HepG2 (cell line): ENCODE results near the gene TMEM196. TPM values are rescaled to one million over a fixed set of nuclear protein-coding genes. Genes with fewer than 3 reads are reported as not detected.

Experiments used
- ATAC-seq: fragments of 200-7000 bp; cut with Tn5 transposase; 3 replicates; pipeline ENCODE4 v1.9.1; 2020; ENCODE audit warnings: mild to moderate bottlenecking, moderate library complexity
- BruUV-seq: library from RNA; stranded (reverse); fragments of 400-500 nt; replicated peaks from 2 replicates; lab custom pipeline; 2021; lab: Mats Ljungman, UMichigan
- CTCF ChIA-PET: fragments of 300-600 bp; formaldehyde crosslinking; extraction: SDS; loops from one replicate; lab custom pipeline; 2021; ENCODE audit warnings: low total read pairs, inconsistent platforms, low intra/inter-chr PET ratio; lab: Yijun Ruan, JAX
- POLR2A ChIA-PET: fragments of 350-600 bp; sonication (Branson Sonifier 250); formaldehyde crosslinking; loops from one replicate; lab custom pipeline; 2020; ENCODE audit warnings: antibody characterized with exemption, inconsistent platforms; lab: Yijun Ruan, JAX
- DNase-seq: peaks from one replicate; pipeline ENCODE4 v3.0.0-alpha.2; 2015; ENCODE audit warnings: low spot score
- FAIRE-seq: peaks from 3 replicates; lab custom pipeline; 2011; peaks lifted over from hg19 to GRCh38; lab: Jason Lieb, UNC
- H2AFZ ChIP-seq: one replicate; pipeline ENCODE4 v1.6.1; 2011; ENCODE audit warnings: low read length, inconsistent platforms
- H3K27ac ChIP-seq: fragments of 300-600 bp; 3 replicates; pipeline ENCODE4 v1.8.0; 2011; ENCODE audit warnings: mixed run types, mild to moderate bottlenecking, mixed read lengths, low read length, inconsistent platforms; ENCODE audit not compliant: insufficient read depth; ENCODE audit errors: extremely low read length
- H3K27me3 ChIP-seq, 2 experiments: fragments of 200-600 bp in 1 of 2; 2 replicates in 1 of 2; 3 replicates in 1 of 2; pipeline versions ENCODE4 v1.6.0 to v1.8.0; 2011; ENCODE audit warnings: low read length in 2 of 2, mild to moderate bottlenecking in 2 of 2, moderate library complexity in 2 of 2, inconsistent platforms in 1 of 2; ENCODE audit not compliant: insufficient read depth in 2 of 2, control insufficient read depth in 1 of 2
- H3K36me3 ChIP-seq, 2 experiments: fragments of 200-600 bp in 1 of 2; replicated peaks in 1 of 2; 2 replicates in 1 of 2; 3 replicates in 1 of 2; pipeline versions ENCODE4 v1.5.1 to v1.8.0; 2011; ENCODE audit warnings: low read length in 2 of 2, inconsistent platforms in 1 of 2; ENCODE audit not compliant: insufficient read depth in 2 of 2, control insufficient read depth in 1 of 2
- H3K4me1 ChIP-seq: 2 replicates; pipeline ENCODE4 v1.5.1; 2012; ENCODE audit warnings: low read length, inconsistent platforms; ENCODE audit not compliant: insufficient read depth
- H3K4me2 ChIP-seq: 2 replicates; pipeline ENCODE4 v1.6.0; 2011; ENCODE audit warnings: low read depth, low read length, inconsistent platforms
- H3K4me3 ChIP-seq, 3 experiments: fragments of 200-600 bp in 1 of 3; sonication (generic), shearing (Covaris generic) in 1 of 3; replicated peaks in 1 of 3; 2 replicates each; pipeline ENCODE4 v1.5.1; 2011 to 2016; ENCODE audit warnings: low read length in 3 of 3, inconsistent platforms in 2 of 3, low read depth in 2 of 3, mild to moderate bottlenecking in 2 of 3, control low read depth in 1 of 3, mixed read lengths in 1 of 3; ENCODE audit not compliant: insufficient read depth in 1 of 3
- H3K79me2 ChIP-seq: one replicate; pipeline ENCODE4 v1.6.1; 2011; ENCODE audit warnings: low read length, inconsistent platforms; ENCODE audit not compliant: insufficient read depth
- H3K9ac ChIP-seq: 2 replicates; pipeline ENCODE4 v1.6.0; 2011; ENCODE audit warnings: mild to moderate bottlenecking, low read depth, low read length, inconsistent platforms; ENCODE audit not compliant: insufficient read depth
- H3K9me3 ChIP-seq: 2 replicates; pipeline ENCODE4 v1.5.1; 2012; ENCODE audit warnings: mild to moderate bottlenecking, low read length
- H4K20me1 ChIP-seq: 2 replicates; pipeline ENCODE4 v1.6.0; 2011; ENCODE audit warnings: inconsistent platforms, mild to moderate bottlenecking, low read length, moderate library complexity; ENCODE audit not compliant: insufficient read depth
- ARNTL ChIP-seq: sonication (generic); formaldehyde crosslinking; IDR thresholded peaks from 2 replicates; pipeline ENCODE4 v1.4.0; 2020; ENCODE audit warnings: mild to moderate bottlenecking, missing genetic modification reagents
- ELF3 ChIP-seq: IDR thresholded peaks from 2 replicates; pipeline ENCODE4 v1.6.1; 2016; ENCODE audit warnings: missing genetic modification reagents, missing compliant biosample characterization
- MAFF ChIP-seq: IDR thresholded peaks from 2 replicates; pipeline ENCODE4 v1.6.1; 2011; ENCODE audit warnings: low read depth, low read length, improper control_type of control experiment
- MAFK ChIP-seq, 2 experiments: IDR thresholded peaks in 1 of 2; conservative IDR thresholded peaks in 1 of 2; 2 replicates each; pipeline ENCODE4 v1.6.1; 2011; ENCODE audit warnings: improper control_type of control experiment in 2 of 2, low read length in 2 of 2
- SP5 ChIP-seq: IDR thresholded peaks from 2 replicates; pipeline ENCODE4 v1.6.1; 2016; ENCODE audit warnings: low read depth, borderline replicate concordance
- ZEB1 ChIP-seq: IDR thresholded peaks from 2 replicates; pipeline ENCODE4 v1.6.1; 2012; ENCODE audit warnings: mild to moderate bottlenecking, low read depth, inconsistent platforms; ENCODE audit not compliant: insufficient replicate concordance
- ZNF33A ChIP-seq: sonication (generic); formaldehyde crosslinking; IDR thresholded peaks from 2 replicates; pipeline ENCODE4 v1.5.1; 2020; ENCODE audit warnings: missing genetic modification reagents, mild to moderate bottlenecking, moderate library complexity, borderline replicate concordance
- ZNF367 ChIP-seq: sonication (generic); formaldehyde crosslinking; IDR thresholded peaks from 2 replicates; pipeline ENCODE4 v1.4.0; 2020; ENCODE audit warnings: missing genetic modification reagents, borderline replicate concordance
- ZNF891 ChIP-seq: sonication (generic); formaldehyde crosslinking; IDR thresholded peaks from 2 replicates; pipeline ENCODE4 v1.5.0; 2020; ENCODE audit warnings: mild to moderate bottlenecking, missing genetic modification reagents
- WGBS: methylation state at CpG from one replicate; pipeline ENCODE4 v1.1.6; 2017; ENCODE audit warnings: low lambda C conversion rate; 5-methylcytosine and 5-hydroxymethylcytosine counted together
- in situ Hi-C: cut with HindIII; loops from 2 replicates; pipeline ENCODE4 v1.10.0; 2017; ENCODE audit warnings: low pct_unique_long_range_greater_than_20kb; ENCODE audit not compliant: extremely low pct_ligation_motif_present
- intact Hi-C: fragments of 100-400 bp; cut with micrococcal nuclease; formaldehyde crosslinking; loops from one replicate; pipeline ENCODE4 v1.10.0; 2022; ENCODE audit not compliant: unreplicated experiment
- polyA plus RNA-seq, 8 experiments: library from polyadenylated mRNA; depleted of rRNA in 3 of 8; stranded (reverse) in 7 of 8; unstranded in 1 of 8; fragments of >200 nt; fragmentation: Illumina TruSeq in 4 of 8; extraction: Trizol in 4 of 8; gene quantifications; 2 replicates each; pipeline versions ENCODE4 v1.2.1 to v1.2.3, GENCODE V29; 2011 to 2016; ENCODE audit warnings: low read depth in 4 of 8, missing spikeins in 1 of 8, mixed read lengths in 1 of 8; ENCODE audit not compliant: insufficient read depth in 1 of 8
- total RNA-seq, 5 experiments: library from RNA; depleted of rRNA; stranded (reverse); fragments of >200 nt; fragmentation: Illumina TruSeq; extraction: Trizol; gene quantifications; 2 replicates each; pipeline ENCODE4 v1.2.3, GENCODE V29; 2016; ENCODE audit warnings: low read depth in 1 of 5

The TMEM196 gene
- total and polyA plus RNA-seq, 2 of the 13 experiments (the other 11 are each of a cell fraction or from before 2014, with no cell fraction given), result not detected

GRCh38 chr7:19783541-19783940, 10.1 kb upstream of the TMEM196 start (continued):
- TF ChIP-seq MAFF, result peak; percentile 14; the same call in 1 of the 2 replicates
- TF ChIP-seq MAFK (conservative IDR thresholded peaks at IDR 0.05 in 1 of 2, IDR thresholded peaks at IDR 0.05 in 1 of 2; ENCODE audit: low read length in 2 of 2), result peak in 1 of 2 experiments; percentile 32; a peak in 1 of 4 replicates
- TF ChIP-seq ZEB1, result no peak
- TF ChIP-seq ELF3, result no peak
- TF ChIP-seq SP5 (CRISPR knock-in tag), result no peak
- TF ChIP-seq ZNF367, result no peak

GRCh38 chr7:19776981-19777380, 3.6 kb upstream of the TMEM196 start:
- 14% methylated on average over 4 of the region's 4 CpGs for WGBS
- Histone ChIP-seq H3K27me3 (peaks cover 0 to 2% of the 10 kb centered on the region in 2 experiments; a peak in 1 of 5 replicates), H3K4me2 (no peak overlapping the region), H3K36me3 (no peaks in the 10 kb centered on the region), H3K27ac (no peak overlapping the region), H2AFZ (no peak overlapping the region), H3K9ac (no peak overlapping the region), H4K20me1 (no peaks in the 10 kb centered on the region), H3K4me1 (no peaks in the 10 kb centered on the region), H3K4me3 (no peak overlapping the region), H3K9me3 (peaks cover 6% of the 10 kb centered on the region), H3K79me2 (no peaks in the 10 kb centered on the region)
- CTCF ChIA-PET, result no interaction called here
- TF ChIP-seq ZNF33A (CRISPR knock-in tag), result no peak
- no peak for TF ChIP-seq ZNF891 (CRISPR knock-in tag)
- no peak for TF ChIP-seq ARNTL
- in situ Hi-C loops, result no loop called here
- ATAC-seq (no peak), DNase-seq (no peak), FAIRE-seq (no peak)
- POLR2A ChIA-PET, result no interaction called here
- no TSS peak for BruUV-seq
- intact Hi-C loops, result no loop called here
